Activated T-helper 1 cell treated with anti-CD3 and anti-CD28 coated beads, Interleukin-12 subunit alpha, Interleukin-12 subunit beta, Interleukin-2, Interleukin-4 antibody, amounts not matched to agents 30 ng/mL and 10 ng/mL and 1 ng/mL, durations not matched to agents 14 hours and 24 hours and 36 hours (primary cell): ENCODE measurements around the gene SLC13A3. TPM values are rescaled to one million over a fixed set of nuclear protein-coding genes. Genes with fewer than 3 reads are reported as not detected.

ENCODE experiments used
- DNase-seq: peaks from one replicate; pipeline ENCODE4 v3.0.0; 2021; ENCODE audit warnings: low spot score
- H3K27ac Mint-ChIP-seq: one replicate; pipeline ENCODE4 v1.8.0; 2021; ENCODE audit warnings: mild to moderate bottlenecking, mixed read lengths
- H3K27me3 Mint-ChIP-seq: one replicate; pipeline ENCODE4 v1.8.0; 2022; ENCODE audit warnings: mild to moderate bottlenecking, moderate library complexity, mixed read lengths; ENCODE audit not compliant: insufficient read depth
- H3K36me3 Mint-ChIP-seq: one replicate; pipeline ENCODE4 v1.8.0; 2021; ENCODE audit warnings: low read depth, mixed read lengths
- H3K4me1 Mint-ChIP-seq: one replicate; pipeline ENCODE4 v1.8.0; 2021; ENCODE audit warnings: low read depth, mixed read lengths
- H3K4me3 Mint-ChIP-seq: one replicate; pipeline ENCODE4 v1.8.0; 2021; ENCODE audit warnings: mild to moderate bottlenecking, moderate library complexity, mixed read lengths
- H3K9me3 Mint-ChIP-seq: one replicate; pipeline ENCODE4 v1.8.0; 2021; ENCODE audit warnings: mixed read lengths
- intact Hi-C: fragments of 100-400 bp; cut with micrococcal nuclease; formaldehyde crosslinking; loops from one replicate; pipeline ENCODE4 v1.15.1; 2024
- total RNA-seq: library from RNA; stranded (reverse); gene quantifications from 2 replicates; pipeline ENCODE4 v1.2.3, GENCODE V29; 2022

The SLC13A3 gene
- total RNA-seq, 1 donor from 2014 or later: not detected

DNA sequence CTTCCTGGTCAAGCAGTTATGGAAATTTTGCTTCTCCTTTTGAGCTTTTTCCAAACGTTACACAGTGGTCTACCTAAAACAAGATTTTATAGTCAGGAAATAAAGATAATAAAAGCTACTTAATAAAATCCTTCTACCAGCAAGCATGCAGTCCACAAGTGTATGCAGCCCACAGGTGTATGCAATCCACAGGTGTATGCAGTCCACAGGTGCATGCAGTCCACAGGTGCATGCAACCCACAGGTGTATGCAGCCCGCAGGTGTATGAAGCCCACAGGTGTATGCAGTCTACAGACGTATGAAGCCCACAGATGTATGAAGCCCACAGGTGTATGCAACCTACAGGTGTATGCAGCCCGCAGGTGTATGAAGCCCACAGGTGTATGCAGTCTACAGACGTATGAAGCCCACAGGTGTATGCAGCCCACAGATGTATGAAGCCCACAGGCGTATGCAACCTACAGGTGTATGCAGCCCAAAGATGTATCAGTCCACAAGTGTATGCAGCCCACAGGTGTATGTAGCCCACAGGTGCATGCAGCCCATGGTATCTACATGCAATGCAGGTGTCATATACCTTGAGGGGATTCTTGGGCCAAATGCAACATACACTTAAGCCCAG is 74.4 kb downstream of the SLC13A3 start:
- H3K9me3 Mint-ChIP-seq: no peaks in the 10 kb centered on the region
- no peaks in the 10 kb centered on the region for H3K36me3 Mint-ChIP-seq
- H3K4me3 Mint-ChIP-seq: no peak overlapping the region
- intact Hi-C loops: loop anchor here (1.0 kb wide), 1 partner anchor 24 kb away; no protein-coding TSS in a partner anchor
- H3K27ac Mint-ChIP-seq: no peak overlapping the region
- peaks cover 25% of the 10 kb centered on the region for H3K27me3 Mint-ChIP-seq
- peaks cover 9% of the 10 kb centered on the region for H3K4me1 Mint-ChIP-seq
- DNase-seq: no peak

DNA sequence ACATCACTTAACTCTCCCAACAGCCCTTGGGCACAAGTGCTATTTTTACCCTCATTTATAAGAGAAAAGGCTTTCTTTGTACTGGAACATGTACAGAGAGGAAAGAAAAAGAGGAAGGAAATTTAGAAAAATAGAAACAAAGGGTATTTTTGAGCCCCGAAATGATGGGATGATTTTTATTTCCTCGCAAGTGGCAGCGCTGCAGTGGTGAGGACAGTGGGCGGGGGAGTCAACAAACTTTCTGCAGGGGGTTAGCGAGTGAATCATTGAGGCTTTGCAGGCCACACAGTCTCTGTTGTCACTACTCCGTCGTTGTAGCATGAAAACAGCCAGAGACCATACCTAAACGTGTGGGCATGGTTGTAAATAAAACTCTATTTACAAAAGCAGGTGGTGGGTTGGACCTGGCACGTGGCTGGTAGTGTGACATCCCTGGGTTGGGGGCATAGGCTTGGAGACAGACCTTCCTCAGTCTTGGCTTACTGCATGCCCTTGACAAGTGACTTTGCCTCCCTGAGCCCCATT is 75.3 kb downstream of the SLC13A3 start:
- Mint-ChIP-seq H3K4me3 (no peak overlapping the region), H3K4me1 (peaks cover 9% of the 10 kb centered on the region), H3K36me3 (no peaks in the 10 kb centered on the region), H3K27me3 (peaks cover 30% of the 10 kb centered on the region), H3K9me3 (no peaks in the 10 kb centered on the region), H3K27ac (no peak overlapping the region)
- no peak for DNase-seq
- intact Hi-C loops: loop anchor here (1.0 kb wide), 1 partner anchor 23 kb away; no protein-coding TSS in a partner anchor

DNA sequence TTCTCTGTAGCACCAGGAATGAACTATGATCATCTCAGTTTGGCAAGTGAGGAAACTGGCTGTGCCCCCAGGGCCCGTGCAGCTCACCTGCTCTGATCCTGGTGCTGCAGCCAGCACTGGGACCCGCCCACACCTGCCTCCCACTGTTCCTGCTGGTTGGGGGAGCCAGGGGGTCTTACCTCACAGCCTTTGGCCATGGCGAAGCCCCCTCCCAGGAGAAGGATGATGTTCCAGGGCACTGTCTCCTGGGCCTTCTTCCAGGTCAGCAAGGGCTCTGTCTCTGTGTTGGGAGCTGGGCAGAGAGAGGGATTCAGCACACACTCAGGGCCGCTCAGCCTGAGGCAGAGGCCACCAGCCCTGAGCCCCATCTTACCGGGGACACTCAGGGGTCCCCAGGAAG is 75.9 kb downstream of the SLC13A3 start:
- Mint-ChIP-seq H3K4me1 (peaks cover 9% of the 10 kb centered on the region), H3K27me3 (peaks cover 30% of the 10 kb centered on the region), H3K36me3 (no peaks in the 10 kb centered on the region), H3K4me3 (no peak overlapping the region), H3K9me3 (no peaks in the 10 kb centered on the region), H3K27ac (no peak overlapping the region)
- DNase-seq: no peak
- intact Hi-C loops: no loop called here

DNA sequence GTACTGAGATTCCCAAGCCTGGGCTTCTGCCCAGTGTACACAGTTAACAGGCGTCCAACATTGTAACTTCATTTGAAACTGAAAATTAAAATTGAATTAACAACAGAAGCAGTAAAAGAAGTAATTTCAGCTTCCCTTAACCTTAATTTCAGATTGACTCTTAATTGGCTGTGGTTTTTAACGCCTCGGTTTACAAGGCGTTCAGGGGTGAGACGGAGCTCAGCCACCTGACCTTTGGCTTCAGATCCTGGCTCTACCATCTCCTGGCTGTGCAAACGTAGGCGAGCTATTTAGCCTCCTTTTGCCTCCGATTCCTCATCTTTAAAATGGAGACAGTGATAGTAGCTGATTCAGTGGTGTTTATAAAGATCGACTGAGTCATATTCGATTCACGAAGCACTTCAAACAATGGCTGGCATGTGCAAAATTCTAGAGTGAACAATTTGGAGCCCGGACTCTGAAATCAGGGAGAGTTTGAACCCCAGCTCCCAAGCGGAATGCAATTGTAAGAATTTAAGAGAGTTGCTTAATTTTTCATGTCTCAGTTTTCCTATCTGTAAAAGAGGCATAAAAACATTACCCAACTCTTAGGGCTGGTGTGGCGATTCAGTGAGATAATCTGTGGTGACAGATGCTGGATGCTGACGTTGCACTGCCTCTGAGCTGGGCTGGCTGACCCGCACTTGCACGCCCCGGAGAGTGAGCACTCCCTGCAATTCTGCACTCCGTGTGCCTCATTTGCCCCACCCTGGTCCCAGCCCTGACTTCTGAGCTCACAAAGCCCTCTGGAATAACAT is 77.3 kb downstream of the SLC13A3 start:
- Mint-ChIP-seq H3K4me3 (no peak overlapping the region), H3K9me3 (no peaks in the 10 kb centered on the region), H3K4me1 (peaks cover 9% of the 10 kb centered on the region), H3K27me3 (peaks cover 28% of the 10 kb centered on the region), H3K36me3 (no peaks in the 10 kb centered on the region), H3K27ac (no peak overlapping the region)
- intact Hi-C loops: no loop called here
- no peak for DNase-seq

DNA sequence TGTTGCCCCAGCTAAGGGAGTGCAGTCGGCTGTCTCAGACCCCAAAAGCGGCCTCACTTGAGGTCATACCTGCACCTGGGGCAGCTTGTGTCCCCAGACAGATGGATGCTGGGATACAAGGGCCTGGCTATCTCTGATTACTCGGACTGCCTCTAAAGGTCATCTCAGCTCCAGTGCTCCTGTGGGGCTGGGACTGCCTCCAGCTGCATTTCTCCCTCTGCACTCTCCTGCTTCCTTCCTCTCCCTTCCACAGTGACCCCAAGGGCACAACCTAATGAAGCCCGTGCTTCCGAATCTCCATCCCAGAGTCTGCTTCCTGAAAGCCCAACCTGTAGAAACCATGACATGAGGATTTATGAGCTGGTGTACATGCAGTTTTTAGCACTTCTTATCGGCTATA is 78.0 kb downstream of the SLC13A3 start:
- peaks cover 27% of the 10 kb centered on the region for H3K27me3 Mint-ChIP-seq
- no peaks in the 10 kb centered on the region for H3K9me3 Mint-ChIP-seq
- no peak overlapping the region for H3K27ac Mint-ChIP-seq
- no peak for DNase-seq
- H3K36me3 Mint-ChIP-seq: no peaks in the 10 kb centered on the region
- H3K4me3 Mint-ChIP-seq: no peak overlapping the region
- H3K4me1 Mint-ChIP-seq: peaks cover 9% of the 10 kb centered on the region
- intact Hi-C loops: no loop called here

DNA sequence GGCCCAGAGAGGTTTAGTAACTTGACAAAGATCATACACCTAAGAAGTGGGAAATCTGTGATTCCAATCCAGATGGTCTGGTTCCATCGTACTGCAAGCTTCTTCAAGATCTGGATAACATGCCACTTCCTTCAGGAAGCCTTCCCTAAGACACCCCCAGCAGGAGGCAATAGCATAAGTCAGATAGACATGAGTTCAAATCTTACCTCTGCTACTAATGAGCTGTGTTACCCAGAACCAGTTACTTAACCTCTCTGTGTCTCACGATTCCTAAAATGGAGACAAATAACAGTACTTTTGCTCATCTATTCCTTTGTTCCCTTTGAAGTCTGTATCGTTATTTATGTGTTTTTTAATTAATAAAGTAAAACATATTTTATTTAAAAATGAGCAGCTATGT is 78.5 kb downstream of the SLC13A3 start:
- H3K27ac Mint-ChIP-seq: no peak overlapping the region
- no peak overlapping the region for H3K4me3 Mint-ChIP-seq
- no peaks in the 10 kb centered on the region for H3K36me3 Mint-ChIP-seq
- intact Hi-C loops: no loop called here
- peaks cover 10% of the 10 kb centered on the region for H3K4me1 Mint-ChIP-seq
- peaks cover 27% of the 10 kb centered on the region for H3K27me3 Mint-ChIP-seq
- no peaks in the 10 kb centered on the region for H3K9me3 Mint-ChIP-seq
- DNase-seq: no peak

DNA sequence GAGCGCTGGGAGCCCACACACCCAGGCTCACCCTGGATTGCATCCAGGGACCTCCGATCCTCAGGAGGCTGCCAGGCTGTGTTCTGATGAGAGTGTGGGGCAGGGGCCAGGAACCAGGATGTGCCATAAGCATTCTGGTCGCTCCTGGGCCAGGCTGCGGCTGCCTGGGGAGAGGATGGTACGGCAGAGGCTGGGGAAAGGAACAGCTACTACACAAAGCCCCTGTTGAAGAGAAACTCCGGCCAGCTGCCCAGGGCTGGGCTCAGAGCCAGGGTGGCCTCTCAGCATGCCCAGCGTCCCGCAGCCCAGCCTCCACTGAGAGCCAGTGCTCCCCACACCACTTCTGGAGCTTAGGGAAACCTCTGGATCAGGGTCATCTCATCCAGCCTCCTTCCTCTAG is 79.1 kb downstream of the SLC13A3 start:
- intact Hi-C loops: no loop called here

DNA sequence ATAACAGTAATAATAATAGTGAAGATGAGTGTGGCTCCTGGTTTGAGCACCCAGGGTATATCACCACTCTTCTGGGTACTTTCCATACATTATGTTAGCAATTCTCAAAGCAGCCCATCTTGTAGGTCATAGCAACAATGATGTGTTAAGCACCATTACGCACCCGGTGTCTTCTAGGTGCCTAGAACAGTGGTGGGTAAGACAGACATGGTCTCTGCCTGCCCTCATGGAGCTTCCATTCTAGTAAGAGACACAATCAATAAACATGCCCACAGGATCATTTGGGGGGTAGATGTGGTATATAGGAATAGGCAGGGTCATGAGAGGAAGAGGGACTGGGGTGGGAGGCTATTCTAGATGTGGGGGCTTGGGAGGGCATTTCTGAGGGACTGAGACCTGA is 79.8 kb downstream of the SLC13A3 start:
- Mint-ChIP-seq H3K27me3 (peaks cover 26% of the 10 kb centered on the region), H3K4me1 (peaks cover 14% of the 10 kb centered on the region), H3K9me3 (no peaks in the 10 kb centered on the region), H3K4me3 (no peak overlapping the region), H3K27ac (no peak overlapping the region), H3K36me3 (no peaks in the 10 kb centered on the region)
- intact Hi-C loops: no loop called here
- no peak for DNase-seq

More for the DNA sequence above, 79.1 kb downstream of the SLC13A3 start:
- Mint-ChIP-seq H3K4me3 (no peak overlapping the region), H3K36me3 (no peaks in the 10 kb centered on the region), H3K4me1 (peaks cover 15% of the 10 kb centered on the region), H3K27me3 (peaks cover 26% of the 10 kb centered on the region), H3K9me3 (no peaks in the 10 kb centered on the region), H3K27ac (no peak overlapping the region)
- no peak for DNase-seq

DNA sequence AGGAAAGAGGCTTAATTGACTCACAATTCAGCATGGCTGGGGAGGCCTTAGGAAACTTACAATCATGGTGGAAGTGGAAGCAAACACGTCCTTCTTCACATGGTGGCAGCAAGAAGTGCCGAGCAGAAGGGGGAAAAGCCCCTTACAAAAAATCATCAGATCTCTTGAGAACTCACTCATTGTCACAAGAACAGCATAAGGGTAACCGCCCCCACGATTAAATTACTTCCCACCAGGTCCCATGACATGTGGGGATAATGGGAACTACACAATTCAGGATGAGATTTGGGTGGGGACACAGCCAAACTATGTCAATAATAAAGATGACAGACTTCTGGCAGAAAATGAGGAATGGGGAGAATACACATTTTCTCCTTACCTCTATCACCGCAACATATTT is 80.3 kb downstream of the SLC13A3 start:
- H3K36me3 Mint-ChIP-seq: no peaks in the 10 kb centered on the region
- H3K9me3 Mint-ChIP-seq: no peaks in the 10 kb centered on the region
- DNase-seq: no peak
- H3K4me3 Mint-ChIP-seq: no peak overlapping the region
- H3K27ac Mint-ChIP-seq: no peak overlapping the region
- H3K4me1 Mint-ChIP-seq: peaks cover 10% of the 10 kb centered on the region
- intact Hi-C loops: no loop called here
- peaks cover 28% of the 10 kb centered on the region for H3K27me3 Mint-ChIP-seq

DNA sequence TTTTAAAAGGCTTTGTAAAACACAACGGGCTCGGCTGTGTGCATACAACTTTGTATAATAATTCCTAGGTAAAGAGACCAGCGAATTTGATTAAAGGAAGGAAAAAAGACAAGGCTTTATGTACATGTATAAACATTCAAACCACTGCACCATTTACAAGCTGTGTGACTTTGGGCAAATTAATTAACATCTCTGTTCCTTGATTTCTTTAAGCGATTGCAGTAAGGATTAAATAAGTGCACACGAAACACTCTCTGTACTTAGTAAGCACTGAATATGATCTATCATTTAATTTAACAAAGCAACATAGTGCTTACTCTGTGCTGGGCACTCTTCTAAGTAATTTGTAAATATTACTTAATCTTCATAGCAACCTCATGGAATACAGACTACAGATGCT is 81.3 kb downstream of the SLC13A3 start:
- peaks cover 5% of the 10 kb centered on the region for H3K4me1 Mint-ChIP-seq
- no peak overlapping the region for H3K4me3 Mint-ChIP-seq
- H3K36me3 Mint-ChIP-seq: no peaks in the 10 kb centered on the region
- intact Hi-C loops: no loop called here
- H3K27ac Mint-ChIP-seq: no peak overlapping the region
- H3K27me3 Mint-ChIP-seq: peaks cover 29% of the 10 kb centered on the region
- DNase-seq: no peak
- H3K9me3 Mint-ChIP-seq: no peaks in the 10 kb centered on the region

DNA sequence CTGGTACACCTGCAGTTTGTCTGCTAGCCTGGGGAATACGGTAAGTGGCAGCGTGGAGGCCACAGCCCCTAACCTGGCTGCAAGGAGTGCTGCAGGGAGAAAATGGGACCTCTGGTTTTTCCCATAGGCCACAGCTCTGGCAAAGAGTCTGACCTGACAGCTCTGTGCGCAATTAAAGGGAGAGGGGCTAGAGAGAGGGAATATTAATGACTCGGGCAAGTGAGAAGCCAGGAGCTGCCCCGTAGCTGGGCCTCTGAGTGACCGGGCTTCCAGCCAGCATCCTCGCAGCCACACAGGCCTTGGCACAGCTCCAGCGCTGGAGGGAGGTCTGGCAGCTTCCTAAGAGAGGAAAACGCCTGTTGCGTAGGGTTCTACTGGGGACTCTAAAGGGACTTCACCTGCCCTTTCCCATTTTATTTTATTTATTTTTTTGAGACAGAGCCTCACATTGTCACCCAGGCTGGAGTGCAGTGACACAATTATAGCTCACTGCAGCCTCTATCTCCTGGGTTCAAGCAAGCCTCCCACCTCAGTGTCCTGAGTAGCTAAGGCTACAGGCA is 82.6 kb downstream of the SLC13A3 start:
- H3K27ac Mint-ChIP-seq: no peak overlapping the region
- H3K36me3 Mint-ChIP-seq: no peaks in the 10 kb centered on the region
- no peaks in the 10 kb centered on the region for H3K9me3 Mint-ChIP-seq
- H3K4me1 Mint-ChIP-seq: peaks cover 5% of the 10 kb centered on the region
- H3K27me3 Mint-ChIP-seq: peaks cover 25% of the 10 kb centered on the region
- no peak overlapping the region for H3K4me3 Mint-ChIP-seq
- DNase-seq: no peak
- intact Hi-C loops: no loop called here

DNA sequence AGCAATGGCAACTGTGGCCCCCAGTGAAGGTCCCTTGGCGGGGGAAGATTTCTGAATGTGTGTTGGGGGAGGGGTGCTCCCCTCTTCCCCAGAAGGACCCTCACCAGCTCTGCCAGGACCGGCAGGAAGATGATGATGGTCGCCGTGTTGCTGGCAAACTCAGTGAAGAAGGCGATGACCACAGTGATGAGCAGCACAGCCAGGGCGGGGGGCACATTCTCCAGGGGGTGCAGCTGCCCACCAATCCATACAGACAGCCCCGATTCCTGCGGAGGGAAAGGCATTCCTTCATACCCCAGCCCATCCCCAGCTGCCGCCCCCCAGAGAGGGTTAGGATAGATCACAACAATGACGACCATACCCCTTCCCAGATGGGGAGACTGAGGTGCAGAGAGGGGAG is 85.1 kb downstream of the SLC13A3 start:
- peaks cover 19% of the 10 kb centered on the region for H3K27me3 Mint-ChIP-seq
- H3K27ac Mint-ChIP-seq: no peak overlapping the region
- H3K4me3 Mint-ChIP-seq: no peak overlapping the region
- intact Hi-C loops: no loop called here
- H3K36me3 Mint-ChIP-seq: no peaks in the 10 kb centered on the region
- no peak for DNase-seq
- H3K9me3 Mint-ChIP-seq: no peaks in the 10 kb centered on the region
- H3K4me1 Mint-ChIP-seq: peaks cover 8% of the 10 kb centered on the region
